ENCODE measurements around the gene PALD1.

The PALD1 gene

DNA sequence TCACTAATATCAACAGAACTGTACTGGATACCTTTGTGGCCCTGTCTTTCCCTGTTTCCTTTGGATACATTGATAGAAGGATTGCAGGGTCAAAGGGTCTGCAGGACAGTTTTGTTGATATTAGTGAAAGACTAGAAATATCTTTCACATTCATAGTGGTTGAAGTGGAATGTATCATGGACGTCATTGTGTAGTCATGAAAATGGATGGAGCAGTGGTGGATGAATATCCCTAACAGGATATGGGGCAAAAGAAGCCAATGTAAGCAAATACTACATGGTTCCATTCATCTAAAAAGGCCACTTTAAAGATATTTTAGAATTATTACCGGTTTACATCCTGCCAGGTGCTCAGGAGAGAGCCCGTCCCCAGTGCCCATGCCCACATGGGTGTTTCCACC, 23.8 kb downstream of the PALD1 start:
- no peaks in the 10 kb centered on the region for H3K4me1 ChIP-seq (ENCODE audit: control insufficient read depth, insufficient read depth, low read length)

DNA sequence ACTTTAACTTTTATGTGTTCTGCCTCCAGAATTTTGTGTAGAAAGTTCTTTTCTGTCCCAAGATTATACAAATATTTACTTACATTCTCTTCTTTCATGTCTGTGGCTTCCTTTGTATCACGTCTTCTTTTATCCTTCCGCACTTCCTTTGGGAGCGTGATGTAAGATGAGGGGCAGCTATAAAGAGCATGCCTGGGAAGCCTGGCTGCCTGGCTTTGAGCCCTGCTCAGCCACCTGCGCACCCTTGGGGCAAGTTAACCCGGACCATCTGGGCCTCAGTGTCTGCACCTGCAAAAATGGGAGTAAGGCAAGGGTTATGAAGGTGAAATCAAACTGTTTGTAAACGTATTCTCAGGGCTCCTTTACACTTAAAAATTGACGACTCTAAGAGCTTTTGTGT, 25.2 kb downstream of the PALD1 start:
- Histone ChIP-seq H3K27me3 (ENCODE audit: control insufficient read depth, insufficient read depth, low read length) (no peaks in the 10 kb centered on the region), H3K9ac (ENCODE audit: low read depth, low read length) (no peak overlapping the region), H3K36me3 (ENCODE audit: control insufficient read depth, insufficient read depth, low read length) (peaks cover 4% of the 10 kb centered on the region), H3K4me3 (ENCODE audit: low read depth, low read length) (no peak overlapping the region), H3K9me3 (ENCODE audit: control insufficient read depth, insufficient read depth, low read length) (no peaks in the 10 kb centered on the region), H3K4me1 (ENCODE audit: control insufficient read depth, insufficient read depth, low read length) (peaks cover 1% of the 10 kb centered on the region)

More for the DNA sequence above, 23.8 kb downstream of the PALD1 start:
- H3K36me3 ChIP-seq (ENCODE audit: control insufficient read depth, insufficient read depth, low read length) = peaks cover 4% of the 10 kb centered on the region
- no peak overlapping the region for H3K9ac ChIP-seq (ENCODE audit: low read depth, low read length)
- H3K9me3 ChIP-seq (ENCODE audit: control insufficient read depth, insufficient read depth, low read length) = no peaks in the 10 kb centered on the region
- no peaks in the 10 kb centered on the region for H3K27me3 ChIP-seq (ENCODE audit: control insufficient read depth, insufficient read depth, low read length)
- no peak overlapping the region for H3K4me3 ChIP-seq (ENCODE audit: low read depth, low read length)

DNA sequence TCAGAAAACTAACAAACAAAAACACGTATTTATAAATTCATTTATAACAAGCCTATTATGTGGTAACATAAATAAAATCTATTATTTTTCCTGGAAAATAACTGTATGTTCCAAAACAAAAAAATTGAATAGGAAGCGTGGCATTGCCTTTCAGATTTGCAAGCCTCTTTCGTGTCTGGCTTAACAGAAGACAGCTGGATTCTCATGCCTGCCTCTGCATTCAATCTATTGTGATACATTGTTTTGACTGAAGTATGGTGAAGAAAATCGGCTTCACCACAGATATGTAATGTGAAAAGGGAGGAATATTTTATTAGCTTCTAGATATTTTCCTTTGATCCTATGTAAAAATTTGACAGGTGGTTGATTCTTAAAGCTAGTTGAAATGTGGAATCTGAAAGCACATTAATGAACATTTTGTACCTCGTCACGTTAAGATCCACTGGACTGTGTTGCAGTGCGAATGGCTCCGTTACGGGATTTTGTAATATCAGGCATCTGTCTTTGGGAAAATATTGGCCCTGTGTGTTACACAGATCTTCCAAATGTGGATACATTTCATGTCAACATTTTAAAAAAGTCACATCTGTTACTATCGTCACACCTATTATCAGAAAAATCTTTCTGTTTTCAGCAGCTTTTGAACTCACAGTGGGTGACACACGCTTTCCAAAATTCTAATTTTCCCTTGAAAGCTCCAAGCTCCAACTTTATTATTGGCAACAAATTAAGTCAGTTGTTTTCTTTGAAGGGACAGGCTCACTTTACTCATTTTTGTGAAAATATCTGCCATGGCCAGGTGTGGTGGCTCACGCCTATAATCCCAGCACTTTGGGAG, 26.2 kb downstream of the PALD1 start:
- Histone ChIP-seq H3K9ac (ENCODE audit: low read depth, low read length) (no peak overlapping the region), H3K27me3 (ENCODE audit: control insufficient read depth, insufficient read depth, low read length) (no peaks in the 10 kb centered on the region), H3K9me3 (ENCODE audit: control insufficient read depth, insufficient read depth, low read length) (no peaks in the 10 kb centered on the region), H3K36me3 (ENCODE audit: control insufficient read depth, insufficient read depth, low read length) (peaks cover 4% of the 10 kb centered on the region), H3K4me1 (ENCODE audit: control insufficient read depth, insufficient read depth, low read length) (peaks cover 5% of the 10 kb centered on the region), H3K4me3 (ENCODE audit: low read depth, low read length) (no peak overlapping the region)

DNA sequence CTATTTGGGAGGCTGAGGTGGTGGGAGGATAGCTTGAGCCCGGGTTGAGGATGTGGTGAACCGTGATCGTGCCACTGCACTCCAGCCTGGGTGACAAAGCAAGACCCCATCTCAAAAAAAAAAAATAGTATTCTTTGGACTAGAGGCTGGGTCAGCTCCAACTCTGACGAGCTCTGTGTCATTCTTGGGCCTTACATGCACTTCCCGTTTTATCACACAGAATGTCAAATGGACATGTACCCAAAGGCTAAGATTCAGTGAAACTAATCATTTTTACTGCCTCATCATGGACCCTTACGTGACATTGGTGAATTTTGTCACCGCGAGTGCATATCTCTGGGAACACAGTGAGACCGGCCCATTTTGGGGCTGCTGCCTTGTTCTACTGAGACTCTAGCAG, 27.3 kb downstream of the PALD1 start:
- no peaks in the 10 kb centered on the region for H3K9me3 ChIP-seq (ENCODE audit: control insufficient read depth, insufficient read depth, low read length)
- H3K4me3 ChIP-seq (ENCODE audit: low read depth, low read length) = no peak overlapping the region
- H3K36me3 ChIP-seq (ENCODE audit: control insufficient read depth, insufficient read depth, low read length) = peaks cover 4% of the 10 kb centered on the region
- H3K9ac ChIP-seq (ENCODE audit: low read depth, low read length) = no peak overlapping the region
- no peaks in the 10 kb centered on the region for H3K27me3 ChIP-seq (ENCODE audit: control insufficient read depth, insufficient read depth, low read length)
- peaks cover 5% of the 10 kb centered on the region for H3K4me1 ChIP-seq (ENCODE audit: control insufficient read depth, insufficient read depth, low read length)

DNA sequence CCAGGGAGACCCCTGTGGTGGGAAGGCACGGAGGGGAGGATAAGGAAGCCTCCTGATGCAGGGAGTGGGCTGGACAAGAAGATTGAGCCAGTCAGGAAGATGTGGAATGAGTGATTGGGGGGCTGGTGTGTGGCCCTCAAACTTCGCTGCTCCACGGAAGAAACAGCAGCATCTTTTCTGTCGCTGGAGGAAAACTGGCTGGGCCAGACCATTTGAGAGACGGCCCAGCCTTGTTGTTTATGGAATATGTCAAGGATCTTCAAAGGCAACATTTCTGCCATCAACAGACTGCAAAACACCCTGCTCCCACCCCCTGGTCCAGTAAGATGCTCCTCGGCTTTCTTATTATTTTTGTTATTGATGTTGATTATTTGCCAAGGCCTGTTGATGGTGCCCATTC, 29.4 kb downstream of the PALD1 start:
- H3K4me3 ChIP-seq (ENCODE audit: low read depth, low read length) = no peak overlapping the region
- no peak overlapping the region for H3K9ac ChIP-seq (ENCODE audit: low read depth, low read length)
- H3K4me1 ChIP-seq (ENCODE audit: control insufficient read depth, insufficient read depth, low read length) = peaks cover 5% of the 10 kb centered on the region
- no peaks in the 10 kb centered on the region for H3K9me3 ChIP-seq (ENCODE audit: control insufficient read depth, insufficient read depth, low read length)
- H3K36me3 ChIP-seq (ENCODE audit: control insufficient read depth, insufficient read depth, low read length) = no peaks in the 10 kb centered on the region
- no peaks in the 10 kb centered on the region for H3K27me3 ChIP-seq (ENCODE audit: control insufficient read depth, insufficient read depth, low read length)

DNA sequence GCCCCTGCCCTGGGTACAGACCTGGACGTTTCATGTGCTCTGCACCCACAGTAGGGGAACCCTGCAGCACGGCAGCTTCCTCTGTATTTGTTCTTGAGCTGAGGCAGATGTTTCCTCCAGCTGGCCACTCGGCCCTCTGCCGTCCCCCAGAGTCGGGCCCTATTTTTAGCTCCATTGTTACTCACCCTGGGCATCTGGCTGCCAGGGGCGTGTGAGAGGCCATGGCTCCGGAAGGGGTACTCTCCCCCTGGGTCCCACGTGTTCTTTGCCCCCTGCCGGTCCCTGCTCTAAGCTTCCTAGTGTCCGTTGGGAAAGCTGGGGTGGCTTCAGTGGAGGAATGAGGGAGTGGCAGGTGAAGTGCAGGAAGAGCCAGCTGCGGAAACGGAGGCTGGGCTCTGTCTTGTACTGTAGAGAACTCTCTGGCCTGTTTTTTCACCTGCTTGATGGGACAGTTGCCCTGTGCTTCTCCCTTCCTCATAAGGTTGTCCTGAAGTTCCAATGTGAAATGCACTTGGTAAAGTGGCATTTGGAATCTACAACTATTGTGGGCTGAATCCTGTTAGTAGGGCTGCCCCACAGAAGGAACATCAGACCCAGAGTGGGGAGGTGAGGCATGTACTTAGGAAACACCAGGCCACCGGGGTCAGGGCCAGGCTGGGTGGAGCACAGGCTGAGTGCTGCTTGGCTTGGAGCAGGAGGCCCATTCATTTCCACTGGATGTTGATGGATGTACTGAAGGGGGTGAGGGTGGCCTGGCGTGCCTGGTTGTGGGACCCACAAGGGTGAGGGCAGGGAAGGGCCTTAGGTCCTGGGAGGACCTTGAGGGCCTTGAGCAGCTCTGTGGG, 30.6 kb downstream of the PALD1 start:
- H3K4me3 ChIP-seq (ENCODE audit: low read depth, low read length) = no peak overlapping the region
- H3K9me3 ChIP-seq (ENCODE audit: control insufficient read depth, insufficient read depth, low read length) = no peaks in the 10 kb centered on the region
- H3K9ac ChIP-seq (ENCODE audit: low read depth, low read length) = no peak overlapping the region
- H3K27me3 ChIP-seq (ENCODE audit: control insufficient read depth, insufficient read depth, low read length) = no peaks in the 10 kb centered on the region
- no peaks in the 10 kb centered on the region for H3K36me3 ChIP-seq (ENCODE audit: control insufficient read depth, insufficient read depth, low read length)
- peaks cover 9% of the 10 kb centered on the region for H3K4me1 ChIP-seq (ENCODE audit: control insufficient read depth, insufficient read depth, low read length)

DNA sequence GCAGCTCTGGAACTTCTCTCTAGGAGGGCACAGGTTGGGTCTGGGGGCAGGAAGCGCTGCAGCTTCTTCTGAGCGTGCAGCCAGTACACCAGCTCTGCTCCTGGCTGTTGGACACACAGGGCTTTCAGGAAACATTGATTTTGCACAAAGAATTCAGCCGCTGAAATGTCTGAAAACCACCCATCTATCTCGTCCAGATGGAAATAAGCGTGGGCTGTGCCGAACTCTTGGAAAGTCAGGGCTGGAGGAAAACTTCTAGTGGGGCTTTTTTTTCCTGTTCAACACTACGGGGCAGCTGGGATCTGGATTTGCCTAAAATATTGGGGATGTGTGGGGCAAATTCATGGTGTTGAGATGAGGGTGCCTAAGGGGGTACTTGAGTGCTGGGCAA, 31.2 kb downstream of the PALD1 start:
- Histone ChIP-seq H3K4me1 (ENCODE audit: control insufficient read depth, insufficient read depth, low read length) (peaks cover 9% of the 10 kb centered on the region), H3K9ac (ENCODE audit: low read depth, low read length) (no peak overlapping the region), H3K9me3 (ENCODE audit: control insufficient read depth, insufficient read depth, low read length) (no peaks in the 10 kb centered on the region), H3K36me3 (ENCODE audit: control insufficient read depth, insufficient read depth, low read length) (no peaks in the 10 kb centered on the region), H3K4me3 (ENCODE audit: low read depth, low read length) (no peak overlapping the region), H3K27me3 (ENCODE audit: control insufficient read depth, insufficient read depth, low read length) (no peaks in the 10 kb centered on the region)

DNA sequence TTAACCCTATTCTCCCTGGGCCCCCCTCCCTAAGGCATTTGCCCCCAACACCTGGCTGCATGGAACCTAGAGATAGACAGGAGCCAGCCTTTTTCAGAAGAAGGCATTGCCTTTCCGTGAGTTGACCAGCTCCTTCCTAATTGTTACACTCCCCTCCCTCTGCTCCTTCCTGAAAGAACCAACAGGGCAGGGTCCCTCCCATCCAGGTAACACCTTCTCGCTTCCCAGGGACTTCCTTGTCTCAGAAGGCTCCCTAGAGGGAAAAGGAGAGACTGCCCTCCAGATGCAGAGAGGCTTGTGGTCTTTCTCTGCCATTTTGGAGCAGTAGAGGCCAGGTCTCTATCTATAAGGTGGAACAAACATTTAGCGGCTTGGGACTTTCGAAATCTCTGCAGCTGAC, 31.9 kb downstream of the PALD1 start:
- H3K9ac ChIP-seq (ENCODE audit: low read depth, low read length) = no peak overlapping the region
- H3K4me1 ChIP-seq (ENCODE audit: control insufficient read depth, insufficient read depth, low read length) = peaks cover 9% of the 10 kb centered on the region

DNA sequence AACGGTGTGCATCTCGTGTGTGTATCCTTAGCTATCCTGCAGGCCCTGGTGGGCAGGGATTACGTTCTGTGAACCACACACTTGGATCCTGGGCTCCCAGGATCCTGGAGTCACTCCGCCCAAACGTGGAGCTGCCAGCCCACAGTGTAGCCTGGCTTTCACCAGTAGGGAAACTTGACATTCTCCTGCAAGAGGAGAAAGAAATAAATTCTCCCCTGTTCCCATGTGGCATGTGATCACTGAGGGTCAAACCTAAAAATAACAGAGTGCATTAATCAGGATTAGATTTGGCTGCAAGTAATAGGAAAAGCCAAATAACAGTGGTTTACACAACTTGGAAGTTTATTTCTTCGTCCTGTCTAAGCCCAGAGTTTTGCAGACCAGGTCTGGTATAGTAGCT, 32.3 kb downstream of the PALD1 start:
- peaks cover 9% of the 10 kb centered on the region for H3K4me1 ChIP-seq (ENCODE audit: control insufficient read depth, insufficient read depth, low read length)
- H3K36me3 ChIP-seq (ENCODE audit: control insufficient read depth, insufficient read depth, low read length) = no peaks in the 10 kb centered on the region
- no peaks in the 10 kb centered on the region for H3K27me3 ChIP-seq (ENCODE audit: control insufficient read depth, insufficient read depth, low read length)
- H3K9me3 ChIP-seq (ENCODE audit: control insufficient read depth, insufficient read depth, low read length) = no peaks in the 10 kb centered on the region
- no peak overlapping the region for H3K9ac ChIP-seq (ENCODE audit: low read depth, low read length)
- H3K4me3 ChIP-seq (ENCODE audit: low read depth, low read length) = no peak overlapping the region

More for the DNA sequence above, 31.9 kb downstream of the PALD1 start:
- no peaks in the 10 kb centered on the region for H3K9me3 ChIP-seq (ENCODE audit: control insufficient read depth, insufficient read depth, low read length)
- H3K27me3 ChIP-seq (ENCODE audit: control insufficient read depth, insufficient read depth, low read length) = no peaks in the 10 kb centered on the region
- H3K4me3 ChIP-seq (ENCODE audit: low read depth, low read length) = no peak overlapping the region
- H3K36me3 ChIP-seq (ENCODE audit: control insufficient read depth, insufficient read depth, low read length) = no peaks in the 10 kb centered on the region

DNA sequence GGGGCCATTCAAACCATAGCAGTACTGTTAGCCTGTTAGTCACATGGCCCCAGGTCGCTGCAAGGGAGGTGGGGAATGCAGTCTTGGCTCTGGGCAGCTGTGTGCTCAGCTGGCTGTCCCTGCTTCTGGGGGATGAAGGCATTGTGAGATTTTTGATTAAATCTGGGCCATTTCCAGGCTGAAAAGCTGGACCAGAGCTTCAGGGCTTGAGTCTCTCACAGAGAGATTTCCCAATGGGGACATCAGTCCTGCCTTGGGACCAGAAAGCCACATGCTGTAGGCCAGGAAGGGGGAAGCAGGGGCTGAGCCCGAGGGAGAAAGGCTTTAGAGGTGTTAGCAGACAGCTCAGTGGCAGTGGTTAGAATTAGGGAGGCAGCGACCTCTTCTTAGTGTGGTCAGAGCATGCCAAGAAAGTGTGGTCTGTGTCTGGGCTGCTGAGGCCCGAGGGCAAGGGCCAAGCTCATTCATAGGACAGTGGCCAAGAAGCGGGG, 33.6 kb downstream of the PALD1 start:
- peaks cover 9% of the 10 kb centered on the region for H3K4me1 ChIP-seq (ENCODE audit: control insufficient read depth, insufficient read depth, low read length)
- H3K9me3 ChIP-seq (ENCODE audit: control insufficient read depth, insufficient read depth, low read length) = no peaks in the 10 kb centered on the region
- H3K9ac ChIP-seq (ENCODE audit: low read depth, low read length) = no peak overlapping the region
- no peaks in the 10 kb centered on the region for H3K36me3 ChIP-seq (ENCODE audit: control insufficient read depth, insufficient read depth, low read length)
- H3K27me3 ChIP-seq (ENCODE audit: control insufficient read depth, insufficient read depth, low read length) = no peaks in the 10 kb centered on the region
- no peak overlapping the region for H3K4me3 ChIP-seq (ENCODE audit: low read depth, low read length)

DNA sequence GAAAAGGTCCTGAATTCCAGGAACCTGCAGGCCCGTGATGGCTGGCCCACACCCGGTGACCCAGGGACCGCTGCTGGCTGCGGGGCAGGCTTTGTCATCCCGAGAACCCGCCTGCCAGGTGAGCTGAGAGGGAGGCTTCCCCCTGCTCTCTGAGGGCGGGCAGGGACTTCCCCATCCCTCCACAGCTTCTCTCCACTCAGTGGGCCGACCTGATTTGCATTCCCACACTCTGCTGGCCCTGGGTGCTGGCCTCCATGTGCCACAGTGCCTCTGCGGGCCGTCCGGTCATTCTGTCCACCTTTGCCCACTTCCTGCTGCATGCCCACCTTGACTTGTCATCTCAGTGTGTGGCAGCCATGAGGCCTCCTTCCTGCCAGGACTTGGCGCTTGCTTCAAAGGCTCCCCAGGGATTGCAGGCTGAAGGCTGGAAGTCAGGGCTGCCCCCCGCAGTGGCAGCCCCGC, 35.3 kb downstream of the PALD1 start:
- H3K27me3 ChIP-seq (ENCODE audit: control insufficient read depth, insufficient read depth, low read length) = no peaks in the 10 kb centered on the region
- peaks cover 6% of the 10 kb centered on the region for H3K4me1 ChIP-seq (ENCODE audit: control insufficient read depth, insufficient read depth, low read length)
- no peaks in the 10 kb centered on the region for H3K36me3 ChIP-seq (ENCODE audit: control insufficient read depth, insufficient read depth, low read length)
- no peak overlapping the region for H3K9ac ChIP-seq (ENCODE audit: low read depth, low read length)
- H3K4me3 ChIP-seq (ENCODE audit: low read depth, low read length) = no peak overlapping the region
- H3K9me3 ChIP-seq (ENCODE audit: control insufficient read depth, insufficient read depth, low read length) = no peaks in the 10 kb centered on the region

All from iPS-15b (cell line).